WTC11 (cell line): ENCODE data around the gene GPR132. TPM values are rescaled to one million over a fixed set of nuclear protein-coding genes. Genes with fewer than 3 reads are reported as not detected.

Experiments used
- ATAC-seq: fragments of 200-7000 bp; cut with Tn5 transposase; 2 replicates; pipeline ENCODE4 v1.10.0; 2021; ENCODE audit warnings: mild to moderate bottlenecking, moderate library complexity
- CTCF ChIA-PET: fragments of 300-600 bp; sonication (Branson Sonifier 250); formaldehyde crosslinking; loops from one replicate; lab custom pipeline; 2021; ENCODE audit warnings: antibody characterized with exemption; lab: Charles Lee
- POLR2A ChIA-PET: fragments of 350-600 bp; sonication (Branson Sonifier 250); formaldehyde crosslinking; loops from one replicate; lab custom pipeline; 2021; ENCODE audit warnings: antibody characterized with exemption; lab: Charles Lee
- DNase-seq: peaks from one replicate; pipeline ENCODE4 v3.0.0; 2021; ENCODE audit warnings: low spot score
- H3K27ac Mint-ChIP-seq: 2 replicates; pipeline ENCODE4 v1.8.0; 2021; ENCODE audit warnings: mixed read lengths
- H3K27me3 Mint-ChIP-seq: 2 replicates; pipeline ENCODE4 v1.8.0; 2021; ENCODE audit warnings: low read depth, mild to moderate bottlenecking, moderate library complexity, mixed read lengths
- H3K36me3 Mint-ChIP-seq: 2 replicates; pipeline ENCODE4 v1.8.0; 2021; ENCODE audit warnings: mixed read lengths
- H3K4me1 Mint-ChIP-seq: 2 replicates; pipeline ENCODE4 v1.8.0; 2022; ENCODE audit warnings: mixed read lengths
- H3K4me3 Mint-ChIP-seq: 2 replicates; pipeline ENCODE4 v1.8.0; 2021; ENCODE audit warnings: mild to moderate bottlenecking, moderate library complexity, mixed read lengths
- H3K9me3 Mint-ChIP-seq: 2 replicates; pipeline ENCODE4 v1.8.0; 2021; ENCODE audit warnings: mixed read lengths
- AFF4 ChIP-seq: sonication (generic); formaldehyde crosslinking; IDR thresholded peaks from 2 replicates; pipeline ENCODE4 v1.8.1; 2023; ENCODE audit warnings: mild to moderate bottlenecking, missing genetic modification reagents, borderline replicate concordance
- ATF2 ChIP-seq: sonication (generic); formaldehyde crosslinking; IDR thresholded peaks from 2 replicates; pipeline ENCODE4 v1.8.1; 2022; ENCODE audit warnings: low read depth, missing genetic modification reagents, borderline replicate concordance
- ATF3 ChIP-seq: sonication (generic); formaldehyde crosslinking; conservative IDR thresholded peaks from 2 replicates; pipeline ENCODE4 v1.8.1; 2022; ENCODE audit warnings: mild to moderate bottlenecking, missing genetic modification reagents
- CTCF ChIP-seq: fragments of 200-600 bp; IDR thresholded peaks from 2 replicates; pipeline ENCODE4 v1.8.0; 2022; ENCODE audit warnings: antibody characterized with exemption
- ELF4 ChIP-seq: sonication (generic); formaldehyde crosslinking; IDR thresholded peaks from 2 replicates; pipeline ENCODE4 v1.8.1; 2022; ENCODE audit warnings: low read depth, mild to moderate bottlenecking, moderate library complexity, missing genetic modification reagents
- HMGA2 ChIP-seq: fragments of 250-450 bp; sonication (Bioruptor Pico); IDR thresholded peaks from 2 replicates; pipeline ENCODE4 v1.4.0; 2021; ENCODE audit warnings: mild to moderate bottlenecking, moderate library complexity
- JAZF1 ChIP-seq: fragments of 250-450 bp; sonication (Bioruptor Pico); IDR thresholded peaks from 2 replicates; pipeline ENCODE4 v1.9.0; 2021; ENCODE audit warnings: moderate library complexity, mild to moderate bottlenecking, inconsistent platforms
- MYBL2 ChIP-seq: sonication (generic); formaldehyde crosslinking; IDR thresholded peaks from 2 replicates; pipeline ENCODE4 v1.8.1; 2023; ENCODE audit warnings: mild to moderate bottlenecking, moderate library complexity, missing genetic modification reagents
- NR3C1 ChIP-seq: sonication (generic); formaldehyde crosslinking; conservative IDR thresholded peaks from 2 replicates; pipeline ENCODE4 v1.8.1; 2023; ENCODE audit warnings: low read depth, mild to moderate bottlenecking, missing genetic modification reagents
- PREB ChIP-seq: sonication (generic); formaldehyde crosslinking; IDR thresholded peaks from 2 replicates; pipeline ENCODE4 v1.8.1; 2022; ENCODE audit warnings: mild to moderate bottlenecking, missing genetic modification reagents, moderate library complexity, borderline replicate concordance
- TEAD4 ChIP-seq: sonication (generic); formaldehyde crosslinking; IDR thresholded peaks from 2 replicates; pipeline ENCODE4 v1.8.0; 2022; ENCODE audit warnings: mild to moderate bottlenecking, missing genetic modification reagents
- USF2 ChIP-seq: sonication (generic); formaldehyde crosslinking; IDR thresholded peaks from 2 replicates; pipeline ENCODE4 v1.8.1; 2023; ENCODE audit warnings: mild to moderate bottlenecking, missing genetic modification reagents, moderate library complexity
- ZNF138 ChIP-seq: sonication (generic); formaldehyde crosslinking; conservative IDR thresholded peaks from 2 replicates; pipeline ENCODE4 v1.8.1; 2022; ENCODE audit warnings: mild to moderate bottlenecking, moderate library complexity, missing genetic modification reagents
- ZNF396 ChIP-seq: fragments of 250-450 bp; sonication (Bioruptor Pico); IDR thresholded peaks from 2 replicates; pipeline ENCODE4 v1.8.0; 2021; ENCODE audit warnings: mild to moderate bottlenecking, moderate library complexity, borderline replicate concordance
- ZNF512 ChIP-seq: sonication (generic); formaldehyde crosslinking; IDR thresholded peaks from 2 replicates; pipeline ENCODE4 v1.8.1; 2022; ENCODE audit warnings: missing genetic modification reagents, borderline replicate concordance
- ZSCAN18 ChIP-seq: fragments of 250-450 bp; sonication (Bioruptor Pico); IDR thresholded peaks from 2 replicates; pipeline ENCODE4 v2.1.2; 2022; ENCODE audit warnings: mild to moderate bottlenecking, moderate library complexity
- total RNA-seq: library from RNA; stranded (reverse); gene quantifications from 3 replicates; pipeline ENCODE4 v1.2.3, GENCODE V29; 2021

GPR132 gene
- total RNA-seq, 1 experiment from 2014 or later, result 0.13 TPM

GRCh38 chr14:105086833-105087307 lies 21.6 kb upstream of the GPR132 start (continued):
- TF ChIP-seq ZNF512 (no peak), MYBL2 (CRISPR knock-in tag) (no peak; the same call in 1 of the 2 replicates), ELF4 (no peak), ATF2 (CRISPR knock-in tag) (no peak)

- Mint-ChIP-seq H3K4me1 (peaks cover 9% of the 10 kb centered on the region; the same call in 1 of the 2 replicates), H3K4me3 (no peak overlapping the region), H3K27ac (no peak overlapping the region), H3K36me3 (no peaks in the 10 kb centered on the region; the same call in 1 of the 2 replicates), H3K27me3 (peaks cover 62% of the 10 kb centered on the region), H3K9me3 (no peaks in the 10 kb centered on the region)
- DNase-seq (no peak), ATAC-seq (no peak)
- TF ChIP-seq HMGA2 (no peak), ZNF512 (no peak), ZNF138 (CRISPR knock-in tag) (no peak), CTCF (no peak), JAZF1 (CRISPR knock-in tag) (no peak), USF2 (no peak), ZSCAN18 (CRISPR knock-in tag) (no peak), ATF3 (CRISPR knock-in tag) (no peak), PREB (no peak), NR3C1 (CRISPR knock-in tag) (no peak), ZNF396 (CRISPR knock-in tag) (no peak), TEAD4 (CRISPR knock-in tag) (no peak), AFF4 (no peak)
- CTCF ChIA-PET, result interaction anchor here (0.6 to 3.5 kb wide), 14 partner anchors 10 to 289 kb away, joined by 3 to 28 read pairs (median 5); partner anchors contain the start of genes GPR132, JAG2 and NUDT14
- POLR2A ChIA-PET, result no interaction called here
These were observed 20.5 kb upstream of the GPR132 start for GRCh38 chr14:105085766-105086165.
